BLaER1 treated with 17β-estradiol and CSF1 and Interleukin-3, amounts not matched to agents 10 nM and 100 nM (cell line): ENCODE measurements around the gene COQ10B.
A peak's percentile ranks its signal among the peaks of the same experiment; 100 is the strongest.

Experiments
- H3K27ac ChIP-seq, 11 experiments: shearing (Covaris generic); formaldehyde crosslinking; 2 replicates each; pipeline ENCODE4 v1.8.1; 2022
- H3K27me3 ChIP-seq, 11 experiments: shearing (Covaris generic); formaldehyde crosslinking; 2 replicates each; pipeline ENCODE4 v1.8.1; 2022
- H3K36me3 ChIP-seq, 11 experiments: shearing (Covaris generic); formaldehyde crosslinking; 2 replicates each; pipeline ENCODE4 v1.8.1; 2022
- H3K4me1 ChIP-seq, 10 experiments: shearing (Covaris generic); formaldehyde crosslinking; 2 replicates each; pipeline ENCODE4 v1.8.1; 2022
- H3K4me2 ChIP-seq, 11 experiments: shearing (Covaris generic); formaldehyde crosslinking; 2 replicates each; pipeline ENCODE4 v1.8.1; 2022
- H3K4me3 ChIP-seq, 10 experiments: shearing (Covaris generic); formaldehyde crosslinking; 2 replicates each; pipeline ENCODE4 v1.8.1; 2022
- H3K9ac ChIP-seq, 11 experiments: shearing (Covaris generic); formaldehyde crosslinking; 2 replicates each; pipeline ENCODE4 v1.8.1; 2022
- H3K9me3 ChIP-seq, 11 experiments: shearing (Covaris generic); formaldehyde crosslinking; replicated peaks in 1 of 11; 2 replicates each; pipeline ENCODE4 v1.8.1; 2022
- H4K20me1 ChIP-seq, 11 experiments: shearing (Covaris generic); formaldehyde crosslinking; 2 replicates each; pipeline ENCODE4 v1.8.1; 2022
- Cebpa-rat ChIP-seq, 11 experiments: shearing (Covaris generic); IDR thresholded peaks; 2 replicates each; pipeline ENCODE4 v1.8.1; 2022

COQ10B gene

GRCh38 chr2:197499594-197500502 lies 46.5 kb downstream of the COQ10B start, which contains the start of the genes HSPD1 and HSPE1:
Gene HSPD1, minus strand, starts transcription at chr2:197499840. Its CDS starts 992 bp downstream, at chr2:197498848.
Gene HSPE1, plus strand, starts transcription at chr2:197500379. Its CDS starts 58 bp downstream, at chr2:197500437.
- Histone ChIP-seq H3K27ac (peak within 1 kb of the TSS; percentile 78 to 95 (median 86)), H3K4me2 (peak within 1 kb of the TSS; percentile 86 to 97 (median 93)), H3K4me3 (peak within 1 kb of the TSS; percentile 77 to 95 (median 88)), H3K9ac (peak within 1 kb of the TSS; percentile 81 to 96 (median 89)), H3K9me3 (no peaks in the 10 kb centered on the region), H3K27me3 (no peaks in the 10 kb centered on the region), H3K36me3 (peaks cover 60 to 84% (median 76%) of the 10 kb centered on the region in 11 experiments), H4K20me1 (peaks cover 41 to 91% (median 80%) of the 10 kb centered on the region in 11 experiments; a peak in 21 of 22 replicates), H3K4me1 (peaks cover 42 to 56% (median 49%) of the 10 kb centered on the region in 10 experiments)
- TF ChIP-seq Cebpa-rat (IDR thresholded peaks at IDR 0.05) = no peak

- no peak for TF ChIP-seq Cebpa-rat (IDR thresholded peaks at IDR 0.05)
- Histone ChIP-seq H3K36me3 (peaks cover 54 to 82% (median 74%) of the 10 kb centered on the region in 11 experiments), H4K20me1 (peaks cover 33 to 87% (median 74%) of the 10 kb centered on the region in 11 experiments; a peak in 21 of 22 replicates)
These were observed 47.3 kb downstream of the COQ10B start for GRCh38 chr2:197500503-197501131.

DNA sequence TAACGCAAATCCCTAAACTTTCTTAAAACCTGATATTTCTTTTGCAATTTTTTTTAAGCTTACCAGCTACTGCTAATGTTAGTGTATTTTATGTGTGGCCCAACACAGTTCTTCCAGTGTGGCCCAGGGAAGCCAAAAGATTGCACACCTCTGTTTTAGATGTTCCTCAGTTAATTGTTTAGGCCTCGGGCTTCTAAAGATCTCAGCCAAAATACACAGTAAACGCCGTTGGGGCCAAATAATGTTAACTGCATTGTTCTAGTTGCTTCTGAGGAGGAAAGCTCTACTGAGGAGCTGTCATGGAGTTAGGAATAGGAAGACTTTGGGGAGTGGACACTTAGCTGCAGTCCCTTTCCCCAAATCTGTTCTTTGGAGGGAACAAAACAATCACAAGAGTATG lies 48.8 kb downstream of the COQ10B start:
- peak overlapping the region; percentile 82 to 93 (median 87) for H3K4me2 ChIP-seq
- peak overlapping the region in 1 of 11 experiments; percentile 81; a peak in 1 of 22 replicates for H3K27ac ChIP-seq
- no peak for TF ChIP-seq Cebpa-rat (IDR thresholded peaks at IDR 0.05)
- peak overlapping the region; percentile 77 to 95 (median 88); a peak in 18 of 20 replicates for H3K4me3 ChIP-seq
- peak overlapping the region; percentile 81 to 96 (median 89); a peak in 21 of 22 replicates for H3K9ac ChIP-seq
- peaks cover 21 to 32% (median 27%) of the 10 kb centered on the region in 10 experiments for H3K4me1 ChIP-seq
- peaks cover 45 to 81% (median 69%) of the 10 kb centered on the region in 11 experiments for H3K36me3 ChIP-seq
- H4K20me1 ChIP-seq = peaks cover 18 to 87% (median 58%) of the 10 kb centered on the region in 11 experiments; a peak in 21 of 22 replicates
- H3K9me3 ChIP-seq = no peaks in the 10 kb centered on the region
- H3K27me3 ChIP-seq = no peaks in the 10 kb centered on the region

More at GRCh38 chr2:197500503-197501131, 47.3 kb downstream of the COQ10B start:
- Histone ChIP-seq H3K4me1 (peaks cover 37 to 48% (median 43%) of the 10 kb centered on the region in 10 experiments), H3K4me3 (peak overlapping the region; percentile 77 to 95 (median 88)), H3K4me2 (peak overlapping the region; percentile 82 to 93 (median 87)), H3K9ac (peak overlapping the region; percentile 81 to 96 (median 89)), H3K9me3 (no peaks in the 10 kb centered on the region), H3K27ac (peak overlapping the region; percentile 78 to 95 (median 86)), H3K27me3 (no peaks in the 10 kb centered on the region)

GRCh38 chr2:197502685-197503084 lies 49.3 kb downstream of the COQ10B start:
- peaks cover 40 to 80% (median 66%) of the 10 kb centered on the region in 11 experiments for H3K36me3 ChIP-seq
- H4K20me1 ChIP-seq = peaks cover 13 to 87% (median 54%) of the 10 kb centered on the region in 11 experiments; a peak in 21 of 22 replicates
- no peak for TF ChIP-seq Cebpa-rat (IDR thresholded peaks at IDR 0.05)
- H3K4me3 ChIP-seq = peak overlapping the region in 9 of 10 experiments; percentile 77 to 95 (median 88); a peak in 14 of 20 replicates
- H3K9me3 ChIP-seq = no peaks in the 10 kb centered on the region
- peak overlapping the region in 6 of 11 experiments; percentile 81 to 95 (median 92); a peak in 9 of 22 replicates for H3K9ac ChIP-seq
- H3K27me3 ChIP-seq = no peaks in the 10 kb centered on the region
- H3K4me1 ChIP-seq = peaks cover 17 to 28% (median 23%) of the 10 kb centered on the region in 10 experiments
- H3K27ac ChIP-seq = 0 out of 22 replicates have a peak overlapping the region, but pooled peaks of 1 of the 11 experiments have one; percentile 81
- H3K4me2 ChIP-seq = peak overlapping the region; percentile 82 to 93 (median 87)

GRCh38 chr2:197504000-197504399 lies 50.6 kb downstream of the COQ10B start:
- Histone ChIP-seq H3K27me3 (no peaks in the 10 kb centered on the region), H4K20me1 (peaks cover 0 to 85% (median 40%) of the 10 kb centered on the region in 11 experiments; a peak in 17 of 22 replicates), H3K4me2 (no peak overlapping the region; a peak in 1 of 22 replicates), H3K4me3 (no peak overlapping the region), H3K27ac (no peak overlapping the region), H3K9me3 (no peaks in the 10 kb centered on the region), H3K4me1 (peaks cover 12 to 23% (median 18%) of the 10 kb centered on the region in 10 experiments), H3K9ac (no peak overlapping the region), H3K36me3 (peaks cover 36 to 80% (median 65%) of the 10 kb centered on the region in 11 experiments)
- TF ChIP-seq Cebpa-rat (IDR thresholded peaks at IDR 0.05) = no peak

GRCh38 chr2:197504512-197504911 lies 51.2 kb downstream of the COQ10B start:
- TF ChIP-seq Cebpa-rat (IDR thresholded peaks at IDR 0.05) = no peak
- Histone ChIP-seq H3K4me1 (peaks cover 12 to 23% (median 18%) of the 10 kb centered on the region in 10 experiments), H4K20me1 (peaks cover 0 to 81% (median 38%) of the 10 kb centered on the region in 11 experiments; a peak in 16 of 22 replicates), H3K9ac (no peak overlapping the region), H3K27ac (no peak overlapping the region), H3K4me2 (no peak overlapping the region), H3K27me3 (no peaks in the 10 kb centered on the region), H3K9me3 (no peaks in the 10 kb centered on the region), H3K36me3 (peaks cover 36 to 81% (median 68%) of the 10 kb centered on the region in 11 experiments), H3K4me3 (no peak overlapping the region)

DNA sequence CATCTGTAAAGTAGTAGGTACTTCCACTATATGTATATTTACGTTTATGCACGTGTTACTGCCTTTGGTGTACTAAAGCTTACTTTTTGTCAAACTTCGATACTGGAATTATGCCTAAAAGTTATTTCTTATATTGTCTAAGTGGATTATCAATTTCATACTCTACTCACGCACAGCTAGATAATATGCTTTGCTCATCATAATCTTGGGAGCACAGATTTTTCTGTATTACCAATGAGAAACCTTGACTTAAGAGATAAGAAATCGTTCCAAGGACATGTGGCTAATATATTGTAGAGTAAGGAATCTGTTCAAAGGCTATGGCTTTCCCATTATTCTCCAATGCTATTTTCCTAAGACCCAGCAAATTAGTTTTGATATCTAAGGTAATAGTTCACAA lies 53.3 kb downstream of the COQ10B start:
- Histone ChIP-seq H4K20me1 (peaks cover 0 to 68% (median 34%) of the 10 kb centered on the region in 11 experiments; a peak in 16 of 22 replicates), H3K4me3 (no peak overlapping the region), H3K4me2 (no peak overlapping the region), H3K9me3 (no peaks in the 10 kb centered on the region), H3K9ac (no peak overlapping the region), H3K27me3 (no peaks in the 10 kb centered on the region), H3K36me3 (peaks cover 36 to 86% (median 68%) of the 10 kb centered on the region in 11 experiments), H3K4me1 (peaks cover 8 to 20% (median 14%) of the 10 kb centered on the region in 10 experiments), H3K27ac (no peak overlapping the region)
- TF ChIP-seq Cebpa-rat (IDR thresholded peaks at IDR 0.05) = no peak

GRCh38 chr2:197513915-197514314 lies 60.6 kb downstream of the COQ10B start:
- H3K4me3 ChIP-seq = no peak overlapping the region
- H3K27me3 ChIP-seq = no peaks in the 10 kb centered on the region
- no peak for TF ChIP-seq Cebpa-rat (IDR thresholded peaks at IDR 0.05)
- peaks cover 0 to 34% (median 20%) of the 10 kb centered on the region in 11 experiments; a peak in 19 of 22 replicates for H3K36me3 ChIP-seq
- peaks cover 14 to 29% (median 22%) of the 10 kb centered on the region in 10 experiments for H3K4me1 ChIP-seq
- peaks cover 0 to 13% (median 9%) of the 10 kb centered on the region in 11 experiments; a peak in 18 of 22 replicates for H3K9me3 ChIP-seq
- no peak overlapping the region for H3K27ac ChIP-seq
- peaks cover 0 to 31% (median 23%) of the 10 kb centered on the region in 11 experiments; a peak in 15 of 22 replicates for H4K20me1 ChIP-seq
- H3K4me2 ChIP-seq = peak overlapping the region in 9 of 11 experiments; percentile 75 to 97 (median 89); a peak in 17 of 22 replicates
- H3K9ac ChIP-seq = no peak overlapping the region
